Hippocampal formation (tissue), 2 donors: ENCODE data around the gene ARHGAP30.
"Not testable (repeated sequence)": the region's sequence is repeated elsewhere in the genome, so short reads cannot be mapped to it uniquely, and the experiment has no call there.

Source experiments
- DNase-seq, 2 donors: peaks; one replicate each; lab custom pipeline; 2025; lab: John Stamatoyannopoulos, UW

ARHGAP30 gene

DNA sequence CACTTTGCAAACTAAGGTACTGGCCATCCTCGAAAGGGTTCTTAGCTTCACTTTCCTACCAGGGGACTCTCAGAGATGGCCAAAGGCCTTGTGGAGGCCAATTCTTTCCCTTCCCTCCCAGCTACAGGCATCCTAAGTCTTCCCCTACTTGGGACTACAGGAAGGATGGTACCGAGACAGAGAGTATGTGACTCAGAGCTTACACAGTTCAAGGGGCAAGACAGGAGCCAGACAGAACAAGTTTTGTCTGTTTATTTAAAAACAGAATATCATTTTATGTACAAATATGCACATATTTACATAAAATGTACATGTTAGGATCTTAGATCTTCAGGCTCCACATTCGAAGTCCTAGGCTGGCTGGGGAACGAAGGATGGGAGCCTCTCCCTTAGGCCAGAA is 1.1 kb upstream of the ARHGAP30 start:
- DNase-seq = no peak

- no peak for DNase-seq
Measured at GRCh38 chr1:161069241-161069640, 450 bp downstream of the ARHGAP30 start.

- peak; percentile 15 to 36 for DNase-seq
Measured at GRCh38 chr1:161068306-161069234, 1.1 kb downstream of the ARHGAP30 start.

DNA sequence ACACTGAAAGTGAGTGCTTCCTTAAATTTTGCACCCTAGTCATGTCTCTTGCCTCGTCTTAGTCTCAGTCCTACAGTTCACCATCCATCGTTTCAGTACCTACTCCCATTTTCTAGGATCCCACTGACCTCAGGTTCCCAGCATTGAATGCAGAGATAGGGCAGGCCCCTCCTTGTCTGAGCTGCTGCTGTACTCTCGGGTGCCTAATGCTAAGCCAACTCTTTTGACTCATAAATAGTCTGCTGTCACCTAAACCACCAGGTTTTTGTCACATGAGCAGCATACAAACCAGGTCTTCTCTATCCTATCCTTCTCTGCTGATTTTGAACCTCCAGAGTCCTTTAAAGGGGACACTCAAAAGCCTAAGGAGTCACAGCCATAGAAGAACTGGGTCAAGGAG is 3.0 kb downstream of the ARHGAP30 start:
- no peak for DNase-seq

DNA sequence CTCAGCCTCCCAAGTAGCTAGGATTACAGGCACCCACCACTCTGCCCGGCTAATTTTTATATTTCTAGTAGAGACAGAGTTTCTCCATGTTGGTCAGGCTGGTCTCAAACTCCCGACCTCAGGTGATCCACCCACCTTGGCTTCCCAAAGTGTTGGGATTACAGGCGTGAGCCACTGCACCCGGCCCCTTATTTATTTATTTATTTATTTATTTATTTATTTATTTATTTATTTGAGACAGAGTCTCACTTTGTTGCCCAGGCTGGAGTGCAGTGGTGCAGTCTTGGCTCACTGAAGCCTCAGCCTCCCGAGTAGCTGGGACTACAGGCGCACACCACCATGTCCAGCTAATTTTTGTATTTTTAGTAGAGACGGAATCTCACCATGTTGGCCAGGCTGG is 4.0 kb downstream of the ARHGAP30 start:
- DNase-seq = not testable (repeated sequence)

GRCh38 chr1:161063936-161064335 is 5.8 kb downstream of the ARHGAP30 start:
- DNase-seq = not testable (repeated sequence)

- DNase-seq = no peak
Measured at GRCh38 chr1:161061419-161061818, 8.3 kb downstream of the ARHGAP30 start.

- no peak for DNase-seq
Measured at GRCh38 chr1:161059293-161059692, 10.4 kb downstream of the ARHGAP30 start.

DNA sequence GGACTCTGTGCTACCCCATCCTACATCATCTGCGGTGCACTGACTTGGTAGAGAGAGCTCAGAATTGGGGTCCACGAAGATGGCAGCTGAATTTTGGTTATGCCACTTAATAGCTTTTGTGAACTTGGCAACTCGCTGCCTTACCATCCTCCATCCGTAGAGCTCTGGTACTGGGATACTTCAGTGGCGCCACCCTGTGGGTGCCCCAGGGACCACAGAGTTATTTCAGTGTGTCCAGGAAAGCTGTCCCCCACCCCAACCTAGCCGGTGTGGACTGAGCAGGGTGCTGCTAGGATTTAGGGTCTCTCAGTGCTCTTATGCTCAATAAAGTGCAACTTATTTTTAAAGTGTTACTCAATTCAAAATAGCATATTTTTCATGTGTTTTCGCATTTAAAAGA is 14.9 kb downstream of the ARHGAP30 start:
- DNase-seq = no peak

DNA sequence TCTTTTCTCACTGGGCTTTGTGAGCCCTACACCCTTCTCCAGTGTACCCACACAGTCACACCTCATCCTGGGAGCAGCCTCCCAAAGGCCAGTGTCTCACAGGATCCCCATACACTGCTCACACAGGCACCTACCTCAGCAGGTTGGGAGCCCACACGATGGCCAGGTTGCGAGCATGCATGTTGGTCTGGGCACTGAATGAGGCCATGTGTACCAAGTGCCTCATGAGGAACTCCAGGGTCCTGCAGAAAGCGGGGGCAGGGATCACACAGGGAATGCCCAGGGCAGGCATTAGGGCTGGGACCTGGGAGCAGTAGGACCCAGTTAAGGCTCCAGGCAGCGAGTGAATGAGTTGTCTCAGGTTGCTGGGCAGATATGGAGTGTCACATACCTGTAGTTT is 15.5 kb downstream of the ARHGAP30 start:
- no peak for DNase-seq

DNA sequence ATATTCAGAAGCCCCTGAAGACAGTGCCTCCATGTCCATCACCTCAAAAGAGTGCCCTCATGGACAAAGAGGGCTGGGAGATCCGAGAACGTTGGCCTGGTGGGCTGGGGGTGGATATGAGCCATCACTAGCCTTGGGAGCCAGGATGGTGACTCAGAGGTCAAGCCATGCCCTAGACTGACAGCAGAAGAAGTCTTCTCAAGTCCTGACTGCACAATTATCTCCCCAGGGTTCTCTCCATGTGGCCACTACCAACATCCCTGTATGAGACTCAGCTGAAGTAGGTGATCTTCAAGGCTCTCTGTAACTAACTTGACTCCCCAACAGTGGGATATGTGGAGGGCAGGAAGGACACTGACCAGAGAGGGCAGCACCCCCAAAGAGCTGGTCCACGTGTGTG is 16.8 kb downstream of the ARHGAP30 start:
- DNase-seq = no peak

GRCh38 chr1:161051219-161051618 is 18.5 kb downstream of the ARHGAP30 start:
- no peak for DNase-seq

GRCh38 chr1:161048949-161049722 is 20.6 kb downstream of the ARHGAP30 start:
- DNase-seq = no peak

GRCh38 chr1:161047436-161048420 is 22.0 kb downstream of the ARHGAP30 start:
- DNase-seq = no peak

DNA sequence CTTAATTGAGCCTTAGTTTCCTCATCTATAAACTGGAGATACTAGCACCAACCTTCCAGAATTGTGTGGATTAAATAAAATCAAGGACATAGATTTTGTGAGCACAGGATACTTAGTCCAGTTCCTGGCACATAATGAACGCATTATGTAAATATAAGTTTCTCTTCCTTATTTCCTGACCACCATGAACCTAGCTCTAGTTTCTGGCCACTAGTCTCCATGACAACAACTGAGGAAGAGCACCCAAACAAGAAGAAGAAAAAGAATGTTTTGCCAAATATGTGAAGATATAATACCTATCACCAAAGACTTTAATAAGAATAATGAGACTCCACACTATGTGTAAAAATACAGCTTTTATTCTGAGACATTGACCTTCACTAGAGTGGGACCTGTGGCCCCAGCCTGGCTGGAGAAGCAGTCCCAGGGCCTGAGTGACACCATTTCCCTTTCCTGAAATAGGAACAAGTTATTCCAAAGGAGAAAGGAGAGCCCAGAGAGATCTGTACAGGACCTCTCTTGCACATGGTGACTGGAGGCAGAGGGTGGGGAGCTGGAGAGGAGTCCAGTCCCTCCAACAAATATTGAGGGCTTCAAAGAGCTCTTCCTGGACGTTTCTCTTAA is 23.0 kb downstream of the ARHGAP30 start:
- no peak for DNase-seq

- DNase-seq = peak; percentile 89 to 96
Measured at GRCh38 chr1:161045736-161046604, 23.7 kb downstream of the ARHGAP30 start, which contains the start of gene USF1. TSS of gene USF1 (minus strand) at chr1:161045977. CDS start at chr1:161043275, 2,702 bp downstream.

GRCh38 chr1:161044908-161045735 is 24.6 kb downstream of the ARHGAP30 start:
- peak; percentile 50 to 64 for DNase-seq

- no peak for DNase-seq
Measured at GRCh38 chr1:161044535-161044907, 25.2 kb downstream of the ARHGAP30 start.

- no peak for DNase-seq
Measured at GRCh38 chr1:161039546-161039945, 30.1 kb downstream of the ARHGAP30 start.
